K562 (cell line): ENCODE results near the gene SH2B2. TPM values are rescaled to one million over a fixed set of nuclear protein-coding genes. Genes with fewer than 3 reads are reported as not detected.

ENCODE experiments used
- ARID1B ChIP-seq: fragments of 450-650 bp; IDR thresholded peaks from 2 replicates; pipeline ENCODE4 v1.6.1; 2016; ENCODE audit warnings: antibody characterized with exemption, mild to moderate bottlenecking, inconsistent platforms
- GABPB1 ChIP-seq: sonication (generic); formaldehyde crosslinking; IDR thresholded peaks from 2 replicates; pipeline ENCODE4 v1.8.0; 2022; ENCODE audit warnings: mild to moderate bottlenecking, missing genetic modification reagents
- MAFK ChIP-seq: IDR thresholded peaks from 2 replicates; pipeline ENCODE4 v1.6.1; 2011; ENCODE audit warnings: low read length, improper control_type of control experiment
- PHF21A ChIP-seq: fragments of 450-650 bp; IDR thresholded peaks from 2 replicates; pipeline ENCODE4 v1.6.1; 2017; ENCODE audit warnings: low read depth, borderline replicate concordance
- PML ChIP-seq: IDR thresholded peaks from 2 replicates; pipeline ENCODE4 v1.6.1; 2012; ENCODE audit warnings: low read length, inconsistent platforms
- RBM17 ChIP-seq: fragments of 200-400 bp; formaldehyde crosslinking; IDR thresholded peaks from 2 replicates; pipeline ENCODE4 v1.6.1; 2017; ENCODE audit warnings: low read depth, mild to moderate bottlenecking, low read length, borderline replicate concordance
- RCOR1 ChIP-seq, 2 experiments: IDR thresholded peaks; 2 replicates each; pipeline ENCODE4 v1.6.1; 2012; ENCODE audit warnings: low read depth in 2 of 2, low read length in 2 of 2, borderline replicate concordance in 1 of 2, improper control_type of control experiment in 1 of 2
- RFX1 ChIP-seq: fragments of 450-650 bp; IDR thresholded peaks from 2 replicates; pipeline ENCODE4 v1.6.1; 2016; ENCODE audit warnings: mild to moderate bottlenecking, moderate library complexity
- SAFB ChIP-seq: fragments of 200-400 bp; formaldehyde crosslinking; IDR thresholded peaks from 2 replicates; pipeline ENCODE4 v1.6.1; 2017; ENCODE audit warnings: low read depth, low read length, borderline replicate concordance
- SOX6 ChIP-seq: fragments of 450-650 bp; IDR thresholded peaks from 2 replicates; pipeline ENCODE4 v1.6.1; 2014; ENCODE audit warnings: mild to moderate bottlenecking
- SP2 ChIP-seq: IDR thresholded peaks from 2 replicates; pipeline ENCODE4 v1.6.1; 2011; ENCODE audit warnings: mild to moderate bottlenecking, low read depth, low read length, moderate library complexity; ENCODE audit not compliant: poor library complexity, severe bottlenecking; ENCODE audit errors: extremely low read depth
- USF1 ChIP-seq: sonication (generic); formaldehyde crosslinking; IDR thresholded peaks from 2 replicates; pipeline ENCODE4 v1.9.0; 2022; ENCODE audit warnings: mild to moderate bottlenecking, missing genetic modification reagents
- ZNF263 ChIP-seq: sonication (generic); formaldehyde crosslinking; IDR thresholded peaks from 2 replicates; pipeline ENCODE4 v1.8.0; 2022; ENCODE audit warnings: mild to moderate bottlenecking, missing genetic modification reagents, borderline replicate concordance
- ZNF445 ChIP-seq: fragments of 250-450 bp; sonication (Bioruptor Pico); IDR thresholded peaks from 2 replicates; pipeline ENCODE4 v1.4.0; 2020; ENCODE audit warnings: low read depth, mild to moderate bottlenecking, moderate library complexity
- ZNF764 ChIP-seq: fragments of 250-450 bp; sonication (Bioruptor Pico); IDR thresholded peaks from 2 replicates; pipeline ENCODE4 v1.4.0; 2020; ENCODE audit warnings: low read depth, mild to moderate bottlenecking, moderate library complexity
- polyA plus RNA-seq, 8 experiments: library from polyadenylated mRNA; depleted of rRNA in 4 of 8; stranded (reverse) in 5 of 8; unstranded in 3 of 8; fragments of >200 nt; fragmentation: Nextera tagmentation in 2 of 8; fragmentation: Illumina TruSeq in 1 of 8; extraction: Ambion mirVana in 2 of 8; extraction: Trizol in 1 of 8; gene quantifications; 2 replicates each; pipeline versions ENCODE4 v1.2.1 to v1.2.3, GENCODE V29; 2011 to 2014; ENCODE audit warnings: inconsistent platforms in 1 of 8, missing spikeins in 1 of 8
- total RNA-seq, 7 experiments: library from RNA; depleted of rRNA in 6 of 7; stranded (reverse); fragments of >200 nt in 6 of 7; fragmentation: Illumina TruSeq in 2 of 7; extraction: Trizol in 2 of 7; gene quantifications; 2 replicates each; pipeline versions ENCODE4 v1.2.1 to v1.2.3, GENCODE V29; 2011 to 2021; ENCODE audit warnings: low replicate concordance in 1 of 7
- TF ChIP-seq, protein P1 (sequence below): sonication (generic); formaldehyde crosslinking; IDR thresholded peaks from 2 replicates; pipeline ENCODE4 v1.8.0; 2022; ENCODE audit warnings: mild to moderate bottlenecking, missing genetic modification reagents
- TF ChIP-seq, protein P2 (sequence below): fragments of 250-450 bp; sonication (Bioruptor Pico); IDR thresholded peaks from 2 replicates; pipeline ENCODE4 v1.5.0; 2021
- TF ChIP-seq, protein P3 (sequence below): fragments of 200-800 bp; sonication (Bioruptor generic); IDR thresholded peaks from 2 replicates; pipeline ENCODE4 v1.6.1; 2017; ENCODE audit warnings: missing genetic modification characterization, missing compliant biosample characterization
- TF ChIP-seq, protein P4 (sequence below): fragments of 250-450 bp; sonication (Bioruptor Pico); IDR thresholded peaks from 2 replicates; pipeline ENCODE4 v1.8.0; 2021; ENCODE audit warnings: borderline replicate concordance, mild to moderate bottlenecking, moderate library complexity; ENCODE audit not compliant: poor library complexity, severe bottlenecking

SH2B2 gene
- total and polyA plus RNA-seq, 9 of the 15 experiments (the other 6 are each of a cell fraction or from before 2014, with no cell fraction given), result 0.03 to 0.89 (median 0.07) TPM; not detected in 4

DNA sequence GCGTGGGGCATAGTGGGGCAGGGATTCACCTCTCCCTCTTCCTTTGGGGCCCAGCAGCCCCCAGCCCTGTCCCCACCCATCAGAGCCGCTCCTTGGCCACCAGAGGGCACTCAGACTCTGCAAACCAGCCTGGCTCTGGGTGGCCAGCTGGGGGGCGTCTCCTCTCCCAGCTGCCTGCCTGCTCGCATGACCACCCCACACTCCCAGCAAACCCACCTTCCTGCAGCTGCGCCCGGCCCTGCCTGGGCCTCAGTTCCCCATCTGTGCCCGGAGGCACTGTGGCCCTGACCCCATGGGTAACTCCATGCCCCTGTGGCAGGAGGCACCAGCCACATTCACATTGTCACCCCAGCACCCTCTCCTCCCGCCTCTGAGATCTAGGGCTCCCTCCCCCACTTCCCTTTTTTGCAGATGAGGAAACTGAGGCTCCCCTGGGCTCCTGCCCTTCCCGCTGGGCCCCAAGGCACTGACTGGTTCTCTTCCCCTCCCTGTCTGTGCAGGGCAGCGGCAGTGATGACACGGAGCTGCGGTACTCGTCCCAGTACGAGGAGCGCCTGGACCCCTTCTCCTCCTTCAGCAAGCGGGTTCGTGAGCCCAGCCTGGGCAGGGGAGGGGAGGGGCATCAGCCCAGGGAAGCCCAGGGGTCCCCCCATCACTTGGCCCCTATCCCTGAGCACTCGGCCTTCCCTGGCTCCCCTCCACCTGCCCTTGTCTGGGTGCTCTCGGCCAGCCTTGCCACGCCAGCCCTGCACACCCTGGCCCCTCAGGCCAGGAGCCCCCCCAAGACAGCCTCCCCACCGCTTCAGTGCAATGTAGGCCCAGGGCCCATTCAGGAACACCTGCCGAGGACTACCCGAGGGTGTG lies 6.9 kb upstream of the SH2B2 start (continued):
- TF ChIP-seq, protein P1, sequence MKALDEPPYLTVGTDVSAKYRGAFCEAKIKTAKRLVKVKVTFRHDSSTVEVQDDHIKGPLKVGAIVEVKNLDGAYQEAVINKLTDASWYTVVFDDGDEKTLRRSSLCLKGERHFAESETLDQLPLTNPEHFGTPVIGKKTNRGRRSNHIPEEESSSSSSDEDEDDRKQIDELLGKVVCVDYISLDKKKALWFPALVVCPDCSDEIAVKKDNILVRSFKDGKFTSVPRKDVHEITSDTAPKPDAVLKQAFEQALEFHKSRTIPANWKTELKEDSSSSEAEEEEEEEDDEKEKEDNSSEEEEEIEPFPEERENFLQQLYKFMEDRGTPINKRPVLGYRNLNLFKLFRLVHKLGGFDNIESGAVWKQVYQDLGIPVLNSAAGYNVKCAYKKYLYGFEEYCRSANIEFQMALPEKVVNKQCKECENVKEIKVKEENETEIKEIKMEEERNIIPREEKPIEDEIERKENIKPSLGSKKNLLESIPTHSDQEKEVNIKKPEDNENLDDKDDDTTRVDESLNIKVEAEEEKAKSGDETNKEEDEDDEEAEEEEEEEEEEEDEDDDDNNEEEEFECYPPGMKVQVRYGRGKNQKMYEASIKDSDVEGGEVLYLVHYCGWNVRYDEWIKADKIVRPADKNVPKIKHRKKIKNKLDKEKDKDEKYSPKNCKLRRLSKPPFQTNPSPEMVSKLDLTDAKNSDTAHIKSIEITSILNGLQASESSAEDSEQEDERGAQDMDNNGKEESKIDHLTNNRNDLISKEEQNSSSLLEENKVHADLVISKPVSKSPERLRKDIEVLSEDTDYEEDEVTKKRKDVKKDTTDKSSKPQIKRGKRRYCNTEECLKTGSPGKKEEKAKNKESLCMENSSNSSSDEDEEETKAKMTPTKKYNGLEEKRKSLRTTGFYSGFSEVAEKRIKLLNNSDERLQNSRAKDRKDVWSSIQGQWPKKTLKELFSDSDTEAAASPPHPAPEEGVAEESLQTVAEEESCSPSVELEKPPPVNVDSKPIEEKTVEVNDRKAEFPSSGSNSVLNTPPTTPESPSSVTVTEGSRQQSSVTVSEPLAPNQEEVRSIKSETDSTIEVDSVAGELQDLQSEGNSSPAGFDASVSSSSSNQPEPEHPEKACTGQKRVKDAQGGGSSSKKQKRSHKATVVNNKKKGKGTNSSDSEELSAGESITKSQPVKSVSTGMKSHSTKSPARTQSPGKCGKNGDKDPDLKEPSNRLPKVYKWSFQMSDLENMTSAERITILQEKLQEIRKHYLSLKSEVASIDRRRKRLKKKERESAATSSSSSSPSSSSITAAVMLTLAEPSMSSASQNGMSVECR (CRISPR knock-in tag), result no peak
- TF ChIP-seq RCOR1 (IDR thresholded peaks at IDR 0.05; ENCODE audit: borderline replicate concordance in 1 of 2, low read depth in 2 of 2, low read length in 2 of 2) (peak in 1 of 2 experiments; percentile 27; a peak in 1 of 4 replicates), MAFK (no peak), ARID1B (no peak), SP2 (no peak), GABPB1 (CRISPR knock-in tag) (no peak), ZNF263 (CRISPR knock-in tag) (no peak), ZNF445 (no peak), USF1 (no peak), RFX1 (no peak), SAFB (no peak), RBM17 (no peak), PHF21A (no peak), PML (no peak), ZNF764 (CRISPR knock-in tag) (no peak), SOX6 (0 out of 2 replicates have a peak, but pooled peaks have one; percentile 8)
- TF ChIP-seq, protein P2, sequence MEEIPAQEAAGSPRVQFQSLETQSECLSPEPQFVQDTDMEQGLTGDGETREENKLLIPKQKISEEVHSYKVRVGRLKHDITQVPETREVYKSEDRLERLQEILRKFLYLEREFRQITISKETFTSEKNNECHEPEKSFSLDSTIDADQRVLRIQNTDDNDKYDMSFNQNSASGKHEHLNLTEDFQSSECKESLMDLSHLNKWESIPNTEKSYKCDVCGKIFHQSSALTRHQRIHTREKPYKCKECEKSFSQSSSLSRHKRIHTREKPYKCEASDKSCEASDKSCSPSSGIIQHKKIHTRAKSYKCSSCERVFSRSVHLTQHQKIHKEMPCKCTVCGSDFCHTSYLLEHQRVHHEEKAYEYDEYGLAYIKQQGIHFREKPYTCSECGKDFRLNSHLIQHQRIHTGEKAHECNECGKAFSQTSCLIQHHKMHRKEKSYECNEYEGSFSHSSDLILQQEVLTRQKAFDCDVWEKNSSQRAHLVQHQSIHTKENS (CRISPR knock-in tag), result no peak
- TF ChIP-seq, protein P3, sequence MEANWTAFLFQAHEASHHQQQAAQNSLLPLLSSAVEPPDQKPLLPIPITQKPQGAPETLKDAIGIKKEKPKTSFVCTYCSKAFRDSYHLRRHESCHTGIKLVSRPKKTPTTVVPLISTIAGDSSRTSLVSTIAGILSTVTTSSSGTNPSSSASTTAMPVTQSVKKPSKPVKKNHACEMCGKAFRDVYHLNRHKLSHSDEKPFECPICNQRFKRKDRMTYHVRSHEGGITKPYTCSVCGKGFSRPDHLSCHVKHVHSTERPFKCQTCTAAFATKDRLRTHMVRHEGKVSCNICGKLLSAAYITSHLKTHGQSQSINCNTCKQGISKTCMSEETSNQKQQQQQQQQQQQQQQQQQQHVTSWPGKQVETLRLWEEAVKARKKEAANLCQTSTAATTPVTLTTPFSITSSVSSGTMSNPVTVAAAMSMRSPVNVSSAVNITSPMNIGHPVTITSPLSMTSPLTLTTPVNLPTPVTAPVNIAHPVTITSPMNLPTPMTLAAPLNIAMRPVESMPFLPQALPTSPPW (CRISPR knock-in tag), result peak; percentile 74
- TF ChIP-seq, protein P4, sequence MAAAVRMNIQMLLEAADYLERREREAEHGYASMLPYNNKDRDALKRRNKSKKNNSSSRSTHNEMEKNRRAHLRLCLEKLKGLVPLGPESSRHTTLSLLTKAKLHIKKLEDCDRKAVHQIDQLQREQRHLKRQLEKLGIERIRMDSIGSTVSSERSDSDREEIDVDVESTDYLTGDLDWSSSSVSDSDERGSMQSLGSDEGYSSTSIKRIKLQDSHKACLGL (CRISPR knock-in tag), result no peak
